Fibroblast of peridontal ligament (primary cell): ENCODE data around the gene RBM42.

Source experiments
- DNase-seq: peaks from one replicate; pipeline ENCODE4 v3.0.0-alpha.2; 2010; ENCODE audit errors: extremely low read depth

Gene RBM42

GRCh38 chr19:35620001-35620400 lies 8.8 kb upstream of the RBM42 start:
- DNase-seq = no peak

GRCh38 chr19:35621708-35622107 lies 7.1 kb upstream of the RBM42 start:
- DNase-seq = no peak

GRCh38 chr19:35622750-35623149 lies 6.1 kb upstream of the RBM42 start:
- no peak for DNase-seq

- DNase-seq = no peak
These were observed 5.4 kb upstream of the RBM42 start for GRCh38 chr19:35623327-35624010.

- no peak for DNase-seq
These were observed 622 bp upstream of the RBM42 start for GRCh38 chr19:35628264-35628564.

- no peak for DNase-seq
These were observed 447 bp downstream of the RBM42 start for GRCh38 chr19:35629332-35629633.

DNA sequence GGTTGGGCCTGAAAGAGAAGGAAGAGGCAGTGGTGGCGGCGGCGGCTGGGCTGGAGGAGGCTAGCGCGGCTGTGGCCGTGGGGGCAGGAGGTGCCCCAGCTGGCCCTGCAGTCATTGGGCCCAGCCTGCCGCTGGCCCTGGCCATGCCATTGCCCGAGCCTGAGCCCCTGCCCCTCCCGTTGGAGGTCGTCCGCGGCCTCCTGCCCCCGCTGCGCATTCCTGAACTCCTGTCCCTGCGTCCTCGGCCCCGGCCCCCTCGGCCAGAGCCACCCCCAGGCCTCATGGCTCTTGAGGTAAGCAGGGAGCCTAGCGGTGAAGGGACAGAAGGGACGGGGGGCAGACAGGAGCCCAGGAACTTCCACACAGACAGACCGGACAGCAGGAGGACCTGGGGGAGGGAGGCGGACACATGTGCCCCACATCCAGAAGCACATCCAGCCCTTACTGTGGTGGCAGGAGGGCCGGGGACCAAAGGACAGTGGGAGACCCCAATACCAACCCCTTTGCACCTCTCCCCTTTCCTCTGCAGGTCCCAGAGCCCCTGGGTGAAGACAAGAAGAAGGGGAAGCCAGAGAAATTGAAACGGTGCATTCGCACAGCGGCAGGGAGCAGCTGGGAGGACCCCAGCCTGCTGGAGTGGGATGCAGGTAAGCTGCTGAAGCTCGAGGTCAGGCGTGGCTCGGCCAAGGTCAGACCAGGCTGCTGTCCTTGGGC lies 5.0 kb downstream of the RBM42 start:
- DNase-seq = no peak

GRCh38 chr19:35636651-35637050 lies 7.8 kb downstream of the RBM42 start:
- DNase-seq = no peak

DNA sequence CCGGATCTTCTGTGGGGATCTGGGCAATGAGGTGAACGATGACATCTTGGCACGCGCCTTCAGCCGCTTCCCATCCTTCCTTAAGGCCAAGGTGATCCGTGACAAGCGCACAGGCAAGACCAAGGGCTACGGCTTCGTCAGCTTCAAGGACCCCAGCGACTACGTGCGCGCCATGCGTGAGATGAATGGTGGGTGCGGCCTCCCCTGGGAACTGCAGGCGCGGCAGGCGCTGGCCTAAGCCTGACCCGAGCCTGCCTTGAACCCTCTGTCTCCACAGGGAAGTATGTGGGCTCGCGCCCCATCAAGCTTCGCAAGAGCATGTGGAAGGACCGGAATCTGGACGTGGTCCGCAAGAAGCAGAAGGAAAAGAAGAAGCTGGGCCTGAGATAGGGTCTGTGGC lies 8.3 kb downstream of the RBM42 start:
- DNase-seq = no peak

- DNase-seq = no peak
These were observed 10.4 kb downstream of the RBM42 start for GRCh38 chr19:35639321-35639639.

DNA sequence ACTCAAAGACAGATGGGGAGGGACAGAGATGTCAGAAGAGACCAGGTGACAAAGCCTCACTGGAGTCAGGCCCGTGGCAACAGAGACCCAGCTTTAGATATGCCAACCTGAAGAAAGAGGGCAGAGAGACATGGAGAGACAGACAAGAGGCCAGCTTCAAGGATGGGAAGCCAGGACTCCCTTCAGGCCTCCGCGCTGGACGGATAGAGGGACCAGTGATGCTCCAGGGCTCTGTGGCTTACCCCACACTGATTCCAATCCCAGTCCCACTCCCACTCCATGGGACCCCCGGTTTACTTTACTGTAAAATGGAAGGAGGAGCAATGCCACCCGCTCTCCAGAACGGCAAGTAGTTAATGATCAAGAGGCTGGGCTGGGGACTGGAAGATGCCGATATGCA lies 11.0 kb downstream of the RBM42 start:
- DNase-seq = no peak

DNA sequence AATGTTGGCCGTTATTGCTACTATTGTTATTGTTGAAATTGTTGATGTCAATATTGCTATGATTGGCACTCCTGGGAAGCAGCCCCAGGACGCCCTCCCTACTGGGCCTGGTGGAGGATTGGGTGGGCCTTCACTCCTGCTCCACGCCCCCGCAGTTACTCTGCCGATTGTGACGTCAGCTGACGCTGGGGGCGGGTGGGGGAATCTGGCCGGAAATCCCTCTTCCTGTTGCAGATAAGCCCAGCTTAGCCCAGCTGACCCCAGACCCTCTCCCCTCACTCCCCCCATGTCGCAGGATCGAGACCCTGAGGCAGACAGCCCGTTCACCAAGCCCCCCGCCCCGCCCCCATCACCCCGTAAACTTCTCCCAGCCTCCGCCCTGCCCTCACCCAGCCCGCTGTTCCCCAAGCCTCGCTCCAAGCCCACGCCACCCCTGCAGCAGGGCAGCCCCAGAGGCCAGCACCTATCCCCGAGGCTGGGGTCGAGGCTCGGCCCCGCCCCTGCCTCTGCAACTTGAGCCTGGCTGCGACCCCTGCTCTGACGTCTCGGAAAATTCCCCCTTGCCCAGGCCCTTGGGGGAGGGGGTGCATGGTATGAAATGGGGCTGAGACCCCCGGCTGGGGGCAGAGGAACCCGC lies 12.8 kb downstream of the RBM42 start, which contains the start of gene ETV2:
ETV2 (plus strand) TSS at position 231 of the 637 bp plus-strand sequence. CDS start 716 bp downstream, outside the sequence.
- DNase-seq = no peak

DNA sequence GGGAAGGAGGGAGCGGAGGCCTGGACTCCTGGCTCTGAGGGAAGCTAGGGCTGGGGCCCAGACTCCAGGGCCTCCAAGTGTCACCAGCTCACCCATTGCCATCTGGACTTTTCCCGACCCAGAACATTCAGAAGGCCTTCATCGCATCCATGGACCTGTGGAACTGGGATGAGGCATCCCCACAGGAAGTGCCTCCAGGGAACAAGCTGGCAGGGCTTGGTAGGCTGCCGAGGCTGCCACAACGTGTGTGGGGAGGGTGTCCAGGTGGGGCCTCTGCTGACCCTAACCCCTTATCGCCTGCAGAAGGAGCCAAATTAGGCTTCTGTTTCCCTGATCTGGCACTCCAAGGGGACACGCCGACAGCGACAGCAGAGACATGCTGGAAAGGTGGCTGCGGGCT lies 13.5 kb downstream of the RBM42 start:
- no peak for DNase-seq

- DNase-seq = no peak
These were observed 14.0 kb downstream of the RBM42 start for GRCh38 chr19:35642798-35643254.

- peak; percentile 56 for DNase-seq
These were observed 14.7 kb downstream of the RBM42 start for GRCh38 chr19:35643255-35644205.

DNA sequence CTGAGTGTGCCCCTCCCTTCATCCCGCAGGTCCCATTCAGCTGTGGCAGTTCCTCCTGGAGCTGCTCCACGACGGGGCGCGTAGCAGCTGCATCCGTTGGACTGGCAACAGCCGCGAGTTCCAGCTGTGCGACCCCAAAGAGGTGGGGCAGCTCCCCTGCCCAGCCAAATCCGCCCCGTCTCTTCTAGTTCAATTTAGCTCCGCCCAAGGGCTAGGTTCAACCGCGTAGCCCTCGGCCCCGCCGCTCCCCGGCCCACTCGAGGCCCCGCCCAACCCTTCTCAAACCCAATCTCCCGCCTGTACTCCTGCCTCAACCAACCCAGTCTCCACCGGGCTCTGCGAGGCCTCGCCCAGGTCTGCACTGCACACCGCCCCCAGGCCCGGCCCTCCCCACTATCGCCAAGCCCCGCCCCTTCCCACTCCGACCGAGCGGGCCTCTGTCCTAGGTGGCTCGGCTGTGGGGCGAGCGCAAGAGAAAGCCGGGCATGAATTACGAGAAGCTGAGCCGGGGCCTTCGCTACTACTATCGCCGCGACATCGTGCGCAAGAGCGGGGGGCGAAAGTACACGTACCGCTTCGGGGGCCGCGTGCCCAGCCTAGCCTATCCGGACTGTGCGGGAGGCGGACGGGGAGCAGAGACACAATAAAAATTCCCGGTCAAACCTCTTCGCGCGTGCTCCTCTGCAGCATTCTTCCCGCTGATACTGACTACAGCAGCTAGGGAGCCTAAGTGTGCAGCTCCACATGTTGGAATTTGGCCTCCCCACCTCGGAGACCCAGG lies 15.6 kb downstream of the RBM42 start:
- DNase-seq = peak; percentile 79

DNA sequence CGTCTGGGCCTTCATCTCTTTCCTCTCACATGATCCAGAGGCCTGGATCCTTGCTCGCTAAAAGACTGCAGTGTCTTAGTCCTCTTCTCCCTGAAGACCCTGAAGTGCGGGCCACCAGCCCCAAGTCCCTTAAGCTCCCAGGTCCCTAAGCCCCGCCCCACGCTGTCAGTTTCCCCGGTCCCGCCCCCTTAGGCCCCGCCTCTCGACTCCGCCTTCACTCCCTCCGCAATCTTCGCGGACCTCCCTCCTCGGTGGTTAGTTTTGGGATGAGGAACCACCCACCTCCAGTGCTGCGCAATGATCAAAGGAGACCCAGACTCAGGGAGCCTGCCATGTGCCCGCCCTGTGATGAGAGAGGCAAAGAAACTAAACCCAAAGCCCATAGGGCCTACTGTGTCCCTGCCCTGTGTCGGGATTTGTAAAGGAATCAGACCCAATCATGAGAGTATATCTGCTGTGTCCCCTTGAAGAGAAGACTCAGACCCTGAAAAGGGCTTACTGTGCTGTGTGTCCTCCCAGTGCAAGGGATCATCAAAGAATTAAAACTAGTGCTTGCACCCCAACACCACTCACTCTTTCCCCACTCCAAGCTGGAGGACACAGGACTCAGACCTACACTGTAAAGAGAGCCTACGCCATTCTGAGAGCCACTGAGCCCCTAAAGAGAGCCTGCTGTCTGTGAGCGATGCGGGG lies 16.3 kb downstream of the RBM42 start:
- DNase-seq = peak; percentile 38

DNA sequence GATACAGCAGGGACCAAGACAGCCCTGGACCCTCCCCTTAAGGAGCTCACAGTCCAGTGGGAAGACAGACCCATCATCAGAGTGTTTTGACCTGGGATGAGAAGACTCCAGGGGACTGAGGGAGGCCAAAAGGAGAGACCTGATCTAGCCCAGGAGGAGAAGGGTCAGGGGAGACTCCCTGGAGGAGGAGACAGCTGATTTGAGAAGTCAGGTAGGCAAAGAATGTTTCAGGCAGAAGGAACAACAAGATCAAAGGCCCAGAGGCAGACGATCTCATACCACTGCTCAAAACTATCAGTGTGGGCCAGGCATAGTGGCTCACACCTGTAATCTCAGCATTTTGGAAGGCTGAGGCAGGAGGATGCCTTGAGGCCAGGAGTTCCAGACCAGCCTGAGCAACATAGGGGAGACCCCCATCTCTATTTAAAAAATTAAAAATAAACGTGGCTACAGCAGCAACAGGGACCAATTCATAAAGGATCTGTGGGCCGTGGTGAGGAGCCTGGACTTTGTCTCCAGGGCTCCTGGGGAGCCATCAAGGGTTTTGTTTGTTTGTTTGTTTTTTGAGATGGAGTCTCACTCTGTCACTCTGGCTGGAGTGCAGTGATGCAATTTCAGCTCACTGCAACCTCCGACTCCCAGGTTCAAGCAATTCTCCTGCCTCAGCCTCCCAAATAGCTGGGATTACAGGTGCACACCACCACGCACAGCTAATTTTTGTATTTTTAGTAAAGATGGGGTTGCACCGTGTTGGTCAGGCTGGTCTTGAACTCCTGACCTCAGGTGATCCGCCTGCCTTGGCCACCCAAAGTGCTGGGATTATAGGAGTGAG lies 17.1 kb downstream of the RBM42 start:
- no peak for DNase-seq

GRCh38 chr19:35648017-35648961 lies 19.5 kb downstream of the RBM42 start, which contains the start of gene COX6B1:
COX6B1 (plus strand) TSS chr19:35648323; CDS start chr19:35651244, 2,921 bp downstream.
- peak; percentile 96 for DNase-seq
